Thymus (tissue), 11 donors: Measurements from ENCODE around the gene RYR1. TPM values are rescaled to one million over a fixed set of nuclear protein-coding genes. Genes with fewer than 3 reads are reported as not detected.

Experiments used
- DNase-seq, 9 donors: peaks; one replicate each; pipeline ENCODE4 v3.0.0-alpha.2; 2013; ENCODE audit warnings: low spot score in 9 of 9, low read depth in 6 of 9, missing footprints in 1 of 9
- H3K27ac ChIP-seq, 2 donors: one replicate each; pipeline ENCODE4 v1.5.1; 2013; ENCODE audit warnings: control low read depth in 1 of 2, low read depth in 1 of 2, low read length in 1 of 2, mild to moderate bottlenecking in 1 of 2, moderate library complexity in 1 of 2
- H3K27me3 ChIP-seq, 2 donors: one replicate each; pipeline ENCODE4 v1.5.1; 2013; ENCODE audit warnings: low read length in 1 of 2; ENCODE audit not compliant: control insufficient read depth in 2 of 2, insufficient read depth in 1 of 2
- H3K36me3 ChIP-seq, 2 donors: one replicate each; pipeline ENCODE4 v1.5.1; 2013; ENCODE audit warnings: low read length in 1 of 2, mild to moderate bottlenecking in 1 of 2, moderate library complexity in 1 of 2; ENCODE audit not compliant: control insufficient read depth in 2 of 2, insufficient read depth in 2 of 2
- H3K4me1 ChIP-seq, 2 donors: one replicate each; pipeline ENCODE4 v1.5.1; 2013; ENCODE audit warnings: low read length in 2 of 2; ENCODE audit not compliant: control insufficient read depth in 2 of 2, insufficient read depth in 2 of 2
- H3K4me3 ChIP-seq, 2 donors: one replicate each; pipeline ENCODE4 v1.5.1; 2013; ENCODE audit warnings: low read length in 2 of 2, control low read depth in 1 of 2, mild to moderate bottlenecking in 1 of 2
- H3K9me3 ChIP-seq, 2 donors: one replicate each; pipeline ENCODE4 v1.5.1; 2013; ENCODE audit warnings: low read length in 1 of 2, mild to moderate bottlenecking in 1 of 2; ENCODE audit not compliant: control insufficient read depth in 2 of 2, insufficient read depth in 1 of 2
- WGBS: extraction: QIAGEN DNeasy Blood & Tissue Kit; methylation state at CpG from one replicate; pipeline ENCODE4 v1.1.7; 2013; 5-methylcytosine and 5-hydroxymethylcytosine counted together
- polyA plus RNA-seq: library from polyadenylated mRNA; stranded (reverse); fragments of 200-250 nt; gene quantifications from one replicate; pipeline ENCODE4 v1.2.3, GENCODE V29; 2013
- total RNA-seq: library from RNA; stranded (reverse); fragments of 120-200 nt; gene quantifications from one replicate; pipeline ENCODE4 v1.2.4, GENCODE V29; 2013
- donor health status: healthy.

Gene RYR1
- total and polyA plus RNA-seq, 2 donors: 1.1 to 1.8 TPM

DNA sequence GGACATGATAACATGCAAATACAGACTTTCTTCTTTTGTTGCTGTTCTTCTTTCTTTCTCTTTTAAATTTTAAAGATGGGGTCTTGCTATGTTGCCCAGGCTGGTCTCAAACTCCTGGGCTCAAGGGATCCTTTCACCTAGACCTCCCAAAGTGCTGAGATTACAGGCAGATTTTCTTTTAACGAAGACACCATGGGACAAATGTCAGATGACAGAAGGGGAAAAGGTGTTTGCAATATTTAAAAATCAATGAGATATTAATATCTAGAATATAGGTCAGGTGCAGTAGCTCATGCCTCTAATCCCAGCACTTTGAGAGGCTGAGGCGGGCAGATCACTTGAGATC, 3.7 kb upstream of the RYR1 start:
- H3K4me1 ChIP-seq: peaks cover 0 to 11% of the 10 kb centered on the region in 2 donors

DNA sequence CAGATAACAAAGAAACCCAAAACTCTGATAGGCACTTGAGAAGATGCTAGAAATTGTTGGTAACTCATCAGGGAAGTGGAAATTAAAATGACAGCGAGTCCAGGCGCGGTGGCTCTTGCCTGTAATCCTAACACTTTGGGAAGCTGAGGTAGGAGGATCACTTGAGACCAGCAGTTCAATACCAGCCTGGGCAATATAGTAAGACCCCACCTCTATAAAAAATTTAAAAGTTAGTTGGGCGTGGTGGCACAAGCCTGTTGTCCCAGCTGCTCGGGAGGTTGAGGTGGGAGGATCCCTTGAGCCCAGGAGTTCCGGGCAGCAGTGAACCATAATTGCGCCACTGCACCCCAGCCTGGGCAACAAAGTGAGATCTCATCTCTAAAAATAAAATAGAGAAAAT, 2.6 kb upstream of the RYR1 start:
- Histone ChIP-seq H3K9me3 (no peaks in the 10 kb centered on the region), H3K27ac (no peak overlapping the region), H3K4me3 (no peak overlapping the region), H3K4me1 (peaks cover 0 to 3% of the 10 kb centered on the region in 2 donors), H3K27me3 (peaks cover 4 to 24% of the 10 kb centered on the region in 2 donors), H3K36me3 (no peaks in the 10 kb centered on the region)
- WGBS: 95% methylated on average over 7 of the region's 7 CpGs
- DNase-seq: no peak

More for the DNA sequence above, 3.7 kb upstream of the RYR1 start:
- no peak overlapping the region for H3K27ac ChIP-seq
- H3K36me3 ChIP-seq: no peaks in the 10 kb centered on the region
- no peak overlapping the region for H3K4me3 ChIP-seq
- H3K9me3 ChIP-seq: no peaks in the 10 kb centered on the region
- H3K27me3 ChIP-seq: peaks cover 4 to 28% of the 10 kb centered on the region in 2 donors
- 98% methylated on average over 2 of the region's 2 CpGs for WGBS
- no peak for DNase-seq

DNA sequence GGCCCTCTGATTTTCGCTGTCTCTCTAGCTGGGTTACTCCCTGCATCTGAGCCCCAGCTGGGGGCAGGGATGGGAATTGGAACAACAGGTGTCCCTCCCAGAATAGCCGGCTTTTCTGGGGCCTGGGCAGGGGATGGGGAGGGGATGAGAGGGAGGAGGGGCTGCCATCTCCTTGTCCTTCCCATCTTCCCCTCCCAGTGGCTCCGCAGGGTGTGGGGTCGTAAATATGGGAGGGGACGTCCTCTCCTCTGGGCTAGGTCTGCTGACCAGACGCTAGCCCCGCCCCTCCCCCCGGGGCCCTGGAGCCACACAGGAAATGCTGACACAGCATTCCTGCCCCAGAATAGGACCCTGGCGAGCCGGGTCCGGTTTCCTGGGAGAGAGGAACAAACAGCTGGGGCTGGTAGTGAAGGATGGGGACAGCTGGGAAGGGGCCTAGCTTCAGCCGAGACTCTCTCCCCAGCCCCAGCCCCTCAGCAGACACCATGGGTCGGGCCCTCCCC, 1.1 kb downstream of the RYR1 start:
- no peak for DNase-seq
- Histone ChIP-seq H3K27me3 (peaks cover 4 to 23% of the 10 kb centered on the region in 2 donors), H3K4me1 (no peaks in the 10 kb centered on the region), H3K4me3 (no peak overlapping the region), H3K36me3 (no peaks in the 10 kb centered on the region), H3K27ac (no peak overlapping the region), H3K9me3 (no peaks in the 10 kb centered on the region)
- WGBS: 52% methylated on average over 13 of the region's 13 CpGs

DNA sequence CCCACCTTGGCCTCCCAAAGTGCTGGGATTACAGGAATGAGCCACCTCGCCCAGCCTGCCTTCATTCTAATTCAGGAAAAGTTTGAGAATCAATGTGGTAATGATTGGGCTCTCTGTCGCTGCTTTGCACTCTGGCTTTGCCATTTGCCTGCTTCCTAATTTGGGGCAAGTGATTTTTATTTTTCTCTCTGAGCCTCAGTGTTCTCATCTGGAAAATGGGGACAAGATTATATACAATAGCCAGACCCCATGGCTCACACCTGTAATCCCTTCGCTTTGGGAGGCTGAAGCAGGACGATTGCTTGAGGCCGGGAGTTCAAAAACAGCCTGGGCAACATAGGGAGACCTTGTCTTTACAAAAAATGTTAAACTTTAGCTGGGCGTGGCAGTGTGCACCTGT, 3.8 kb downstream of the RYR1 start:
- Histone ChIP-seq H3K9me3 (no peaks in the 10 kb centered on the region), H3K4me1 (no peaks in the 10 kb centered on the region), H3K4me3 (no peak overlapping the region), H3K27me3 (peaks cover 4 to 23% of the 10 kb centered on the region in 2 donors), H3K36me3 (no peaks in the 10 kb centered on the region), H3K27ac (no peak overlapping the region)
- DNase-seq: no peak
- WGBS: 97% methylated on average over 6 of the region's 6 CpGs

DNA sequence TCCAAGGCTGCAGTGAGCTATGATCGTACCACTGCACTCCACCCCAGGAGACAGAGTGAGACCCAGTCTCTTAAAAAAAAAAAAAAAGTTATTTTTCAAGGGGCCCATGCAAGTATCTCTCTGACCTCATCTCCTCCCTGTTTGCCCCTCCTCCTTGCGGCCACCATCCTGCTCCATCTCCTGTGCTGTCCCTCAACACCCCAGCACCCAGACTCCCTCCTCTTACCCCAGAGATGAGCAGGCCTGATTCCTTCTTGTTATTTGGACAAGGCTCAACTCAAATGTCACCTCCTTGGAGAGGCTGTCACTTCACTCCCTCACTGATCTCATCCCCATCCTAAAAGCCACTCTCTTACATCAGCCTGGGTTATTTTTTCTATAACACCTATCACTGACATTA, 4.4 kb downstream of the RYR1 start:
- Histone ChIP-seq H3K4me1 (no peaks in the 10 kb centered on the region), H3K27ac (no peak overlapping the region), H3K4me3 (no peak overlapping the region), H3K36me3 (no peaks in the 10 kb centered on the region), H3K9me3 (no peaks in the 10 kb centered on the region), H3K27me3 (peaks cover 4 to 21% of the 10 kb centered on the region in 2 donors)
- 96% methylated on average over 2 of the region's 2 CpGs for WGBS
- no peak for DNase-seq

DNA sequence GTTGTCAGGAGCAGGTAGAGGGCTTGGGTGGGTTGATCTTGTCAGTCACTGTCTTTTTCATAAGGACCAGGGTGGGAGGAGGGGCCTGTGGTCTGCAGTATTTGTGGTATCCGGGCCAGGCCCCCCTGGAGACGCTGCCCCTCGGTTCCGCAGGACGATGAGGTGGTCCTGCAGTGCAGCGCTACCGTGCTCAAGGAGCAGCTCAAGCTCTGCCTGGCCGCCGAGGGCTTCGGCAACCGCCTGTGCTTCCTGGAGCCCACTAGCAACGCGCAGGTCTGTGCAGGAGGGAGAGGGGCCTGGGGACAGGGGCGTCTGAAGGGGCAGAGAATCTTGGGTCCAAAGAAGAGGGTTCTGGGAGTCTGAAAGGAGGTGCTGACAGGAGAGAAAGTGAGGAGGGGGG, 7.1 kb downstream of the RYR1 start:
- DNase-seq: no peak
- H3K4me3 ChIP-seq: no peak overlapping the region
- H3K4me1 ChIP-seq: no peaks in the 10 kb centered on the region
- WGBS: 93% methylated on average over 14 of the region's 14 CpGs
- H3K27me3 ChIP-seq: no peaks in the 10 kb centered on the region
- no peaks in the 10 kb centered on the region for H3K36me3 ChIP-seq
- H3K9me3 ChIP-seq: no peaks in the 10 kb centered on the region
- no peak overlapping the region for H3K27ac ChIP-seq

DNA sequence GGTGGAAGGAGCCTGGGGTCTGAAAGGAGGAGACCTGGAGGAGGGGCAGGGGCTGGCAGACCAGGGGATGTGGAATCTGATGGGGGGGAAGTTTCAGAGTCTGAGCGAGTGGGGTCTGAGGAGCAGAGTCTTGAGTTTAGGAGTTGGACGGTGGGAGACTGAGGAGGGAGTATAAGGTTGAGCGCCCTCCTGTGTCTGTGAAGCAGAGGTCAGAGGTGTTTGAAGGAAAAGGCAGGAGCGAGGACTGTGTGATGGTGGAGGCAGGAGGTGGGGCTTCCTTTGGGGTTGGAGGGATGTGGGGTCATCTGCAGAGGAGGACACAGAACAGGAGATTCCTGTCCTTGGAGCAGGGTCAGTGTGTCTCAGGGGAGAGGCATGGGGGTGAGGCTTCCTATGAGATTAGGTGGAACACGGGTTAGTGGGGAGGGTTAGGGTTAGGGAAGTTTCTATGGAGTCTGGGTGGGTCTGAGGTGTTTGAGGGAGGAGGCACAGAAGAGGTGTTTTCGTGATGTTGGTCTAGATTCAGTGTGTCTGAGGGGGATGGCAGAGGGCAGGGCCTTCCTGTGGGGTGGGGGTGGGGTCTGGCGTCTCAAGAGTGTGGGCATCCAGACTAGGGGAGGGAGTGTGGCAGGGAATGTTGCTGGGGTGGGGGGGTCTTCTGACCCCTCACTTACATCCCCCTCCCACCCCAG, 8.3 kb downstream of the RYR1 start:
- Histone ChIP-seq H3K9me3 (no peaks in the 10 kb centered on the region), H3K4me1 (no peaks in the 10 kb centered on the region)
- 60% methylated on average over 7 of the region's 7 CpGs for WGBS

DNA sequence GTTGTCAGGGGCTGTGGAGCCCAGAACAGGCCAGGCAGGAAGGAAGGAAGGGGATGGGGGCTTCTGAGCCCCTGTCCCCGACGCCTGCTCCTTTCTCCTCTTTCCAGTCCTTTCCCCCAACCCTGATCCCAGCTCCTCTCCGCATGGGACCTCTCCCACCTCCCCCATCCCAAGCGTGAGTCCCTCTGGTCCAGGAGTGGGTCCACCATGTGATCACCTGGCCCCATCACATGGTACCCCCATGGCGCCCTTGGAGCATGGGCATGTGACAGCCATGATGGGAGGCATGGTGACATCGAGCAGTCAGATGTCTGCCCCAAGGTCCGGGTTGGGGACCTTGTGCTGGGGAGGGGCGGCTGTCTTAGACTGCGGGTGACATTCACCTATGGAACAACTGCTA, 9.2 kb downstream of the RYR1 start:
- Histone ChIP-seq H3K9me3 (no peaks in the 10 kb centered on the region), H3K4me1 (no peaks in the 10 kb centered on the region), H3K27me3 (no peaks in the 10 kb centered on the region), H3K36me3 (no peaks in the 10 kb centered on the region), H3K27ac (no peak overlapping the region), H3K4me3 (no peak overlapping the region)
- WGBS: 94% methylated on average over 9 of the region's 9 CpGs
- DNase-seq: no peak

More for the DNA sequence above, 8.3 kb downstream of the RYR1 start:
- no peak for DNase-seq
- Histone ChIP-seq H3K27me3 (no peaks in the 10 kb centered on the region), H3K4me3 (no peak overlapping the region), H3K36me3 (no peaks in the 10 kb centered on the region), H3K27ac (no peak overlapping the region)

DNA sequence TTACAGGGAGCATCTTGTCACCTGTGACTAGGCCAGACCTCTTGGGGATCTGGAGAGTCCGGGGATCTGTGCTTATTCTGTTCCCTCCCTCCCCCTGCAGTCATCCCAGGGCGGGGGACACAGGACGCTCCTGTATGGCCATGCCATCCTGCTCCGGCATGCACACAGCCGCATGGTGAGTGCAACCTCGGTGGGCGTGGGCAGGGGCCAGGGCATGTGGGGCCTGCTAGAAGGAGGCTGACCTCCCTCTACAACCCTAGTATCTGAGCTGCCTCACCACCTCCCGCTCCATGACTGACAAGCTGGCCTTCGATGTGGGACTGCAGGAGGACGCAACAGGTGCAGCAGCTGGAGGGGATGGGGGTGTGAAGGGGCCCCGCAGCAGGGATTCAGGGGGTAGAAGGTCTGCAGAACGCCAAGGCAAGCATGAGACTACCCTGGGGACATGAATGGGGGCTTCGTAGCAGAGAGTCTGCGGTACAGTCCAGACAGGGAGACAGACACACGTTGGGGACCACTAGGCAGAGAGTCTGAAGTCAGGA, 10.0 kb downstream of the RYR1 start:
- Histone ChIP-seq H3K4me1 (no peaks in the 10 kb centered on the region), H3K9me3 (no peaks in the 10 kb centered on the region), H3K27ac (no peak overlapping the region), H3K27me3 (no peaks in the 10 kb centered on the region), H3K4me3 (no peak overlapping the region), H3K36me3 (no peaks in the 10 kb centered on the region)
- no peak for DNase-seq
- WGBS: 94% methylated on average over 15 of the region's 15 CpGs
